Dedifferentiated amniotic fluid mesenchymal stem cell (primary cell): ENCODE measurements around the gene RAB13.
A peak's percentile ranks its signal among the peaks of the same experiment; 100 is the strongest.

Experiments
- DNase-seq: peaks from one replicate; pipeline ENCODE4 v3.0.0-alpha.2; 2016; ENCODE audit errors: extremely low spot score

RAB13 gene

GRCh38 chr1:153956997-153957715 lies 29.0 kb downstream of the RAB13 start:
- no peak for DNase-seq

DNA sequence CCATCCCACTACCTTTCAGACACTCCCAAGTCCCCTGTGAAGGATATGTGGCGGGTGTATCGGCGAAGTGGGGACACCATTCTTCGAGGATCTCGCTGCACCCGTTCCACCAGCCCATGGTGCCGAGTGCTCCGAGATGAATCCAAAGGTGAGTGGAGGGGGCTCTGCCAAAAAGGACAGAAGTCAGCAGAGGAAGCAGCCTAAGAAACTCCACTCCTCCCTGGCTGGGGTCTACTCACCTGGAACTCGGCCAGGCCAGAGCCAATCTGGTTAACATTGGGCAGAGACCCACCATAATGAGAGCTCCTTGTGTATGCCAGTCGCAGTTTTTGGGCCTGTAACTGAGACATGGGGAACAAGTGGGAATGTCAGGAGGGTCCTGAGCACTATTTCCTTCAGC lies 31.3 kb downstream of the RAB13 start:
- DNase-seq: no peak

DNA sequence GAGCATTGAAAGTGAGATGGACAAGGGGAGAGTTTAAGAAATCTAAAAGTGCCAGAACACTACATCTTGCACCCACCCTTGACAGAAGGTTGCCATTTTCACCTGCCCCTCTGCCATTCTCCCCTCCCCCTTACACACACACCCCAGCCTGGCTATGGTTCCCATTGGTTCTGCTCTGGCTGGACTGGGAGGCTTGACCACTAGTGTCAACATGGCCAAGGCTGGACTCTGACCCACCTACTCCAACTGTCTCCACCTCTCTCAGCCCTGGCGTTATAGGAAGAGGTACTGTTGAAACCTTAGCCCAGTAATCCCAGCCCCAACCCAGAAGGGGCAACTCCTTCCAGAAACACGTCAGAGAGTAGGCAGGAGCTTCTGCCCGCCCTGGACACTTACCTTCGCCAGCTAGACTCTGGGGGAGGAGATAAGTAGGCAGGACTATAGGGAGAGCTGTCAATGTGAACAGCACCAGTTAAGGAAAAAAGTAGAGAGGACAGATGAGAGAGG lies 32.2 kb downstream of the RAB13 start:
- no peak for DNase-seq

DNA sequence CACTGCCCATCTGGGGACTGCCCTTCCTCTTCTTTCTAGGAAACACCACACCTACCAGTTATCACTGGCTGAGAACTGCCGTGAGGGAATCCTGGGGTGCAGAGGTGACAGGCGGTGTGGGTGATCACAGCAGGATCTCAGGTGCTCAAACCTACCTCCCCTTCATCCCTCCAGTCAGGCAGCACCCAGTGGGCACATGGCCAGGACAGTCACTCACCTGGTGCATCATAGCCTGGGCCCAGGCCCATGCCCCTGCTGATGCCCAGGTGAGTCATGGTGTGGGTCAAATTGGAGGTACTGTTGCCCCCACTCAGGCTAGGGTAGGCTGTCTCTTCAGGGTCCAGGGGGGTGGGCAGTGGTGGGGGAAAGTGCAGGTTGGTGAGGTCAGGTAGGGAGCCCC lies 34.3 kb downstream of the RAB13 start:
- no peak for DNase-seq

GRCh38 chr1:153951183-153951582 lies 35.0 kb downstream of the RAB13 start:
- no peak for DNase-seq

GRCh38 chr1:153946622-153947241 lies 39.4 kb downstream of the RAB13 start, which contains the start of gene DENND4B:
Gene DENND4B, minus strand, starts transcription at chr1:153946718. Its CDS starts 2,344 bp downstream, at chr1:153944374.
- peak; percentile 64 for DNase-seq

DNA sequence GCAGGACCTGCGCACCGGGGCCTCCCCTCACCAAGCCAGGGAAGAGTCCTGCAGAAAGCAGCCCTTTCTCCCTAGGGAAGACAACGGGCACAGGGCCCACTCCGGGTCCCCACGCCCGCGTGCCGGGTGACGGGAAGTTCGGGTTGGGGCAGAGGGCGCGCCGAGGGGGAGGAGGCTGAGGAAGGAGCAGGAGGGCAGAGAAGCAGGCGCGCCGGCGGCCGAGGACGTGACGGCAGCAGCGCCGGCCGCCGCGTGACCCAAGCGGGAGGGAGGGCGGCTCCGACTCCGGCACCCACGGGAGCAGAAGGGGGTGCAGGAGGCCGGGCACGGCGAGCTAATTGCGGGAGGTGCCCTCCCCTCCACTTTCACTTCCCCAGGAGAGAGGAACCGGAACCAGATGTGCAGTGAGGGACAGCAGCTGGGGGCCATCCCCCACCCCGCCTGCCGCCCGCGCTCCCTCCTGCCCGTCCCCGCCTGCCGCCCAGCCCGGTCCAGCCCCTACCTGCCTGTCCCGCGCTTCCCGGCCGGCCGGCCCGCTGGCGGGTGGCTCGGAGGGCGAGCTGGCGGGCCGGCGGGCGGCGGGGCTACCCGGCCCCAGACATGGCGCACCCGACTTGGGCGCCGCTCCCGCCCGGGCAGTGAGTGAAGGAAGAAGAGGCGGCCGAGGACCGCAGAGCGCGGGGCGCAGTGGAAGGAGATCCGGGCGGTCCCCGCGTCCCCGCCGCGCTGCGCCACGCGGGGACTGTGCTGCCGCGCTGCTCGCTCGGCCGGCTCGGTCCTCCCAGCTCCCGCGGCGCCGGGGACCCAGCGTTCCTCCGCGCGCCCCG lies 40.1 kb downstream of the RAB13 start:
- no peak for DNase-seq

DNA sequence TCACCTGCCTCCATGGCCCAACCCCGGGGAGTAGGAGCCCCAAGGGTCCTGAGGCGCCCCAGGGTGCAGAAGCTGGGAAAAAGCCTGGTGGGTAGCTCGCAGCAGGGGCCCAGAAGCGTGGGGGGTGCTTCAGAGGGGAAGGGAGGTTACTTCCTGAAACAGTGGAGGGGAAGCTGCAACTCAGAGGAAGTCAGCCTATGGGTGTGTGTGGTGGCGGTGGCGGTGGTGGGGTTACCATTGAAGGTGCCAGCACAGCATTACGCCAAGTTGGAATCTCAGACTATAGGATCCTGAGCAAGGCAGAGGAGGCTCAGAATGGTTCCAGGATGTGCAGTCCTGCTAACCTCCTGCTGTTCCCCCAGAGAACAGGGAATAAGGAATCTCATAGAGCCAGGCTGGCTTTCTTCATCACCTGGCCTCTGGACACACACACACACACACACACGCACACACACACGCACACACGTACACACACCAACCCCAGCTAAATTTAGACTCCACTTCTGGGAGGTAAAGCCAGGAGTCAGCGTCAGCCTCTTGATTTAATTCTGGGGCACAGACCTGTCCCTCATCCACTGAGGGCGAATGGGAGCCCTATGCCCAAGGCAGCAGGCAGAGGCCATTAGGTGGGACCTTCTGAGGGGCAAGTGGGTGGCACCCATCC lies 40.9 kb downstream of the RAB13 start:
- DNase-seq: no peak

DNA sequence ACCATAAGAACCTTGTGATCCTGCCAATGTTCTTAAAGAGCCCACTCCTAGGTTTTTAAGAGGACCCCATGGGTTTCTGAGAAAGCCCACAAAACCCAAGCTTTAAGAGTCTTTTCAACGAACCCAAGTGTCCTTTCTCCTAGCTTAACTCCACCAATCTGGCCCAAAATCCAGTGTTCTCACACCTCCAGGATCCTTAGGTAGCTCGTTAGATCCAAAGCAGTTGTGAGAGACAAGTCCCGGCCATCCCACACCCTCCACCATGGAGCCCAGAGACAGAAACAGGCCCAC lies 41.4 kb downstream of the RAB13 start:
- DNase-seq: no peak

DNA sequence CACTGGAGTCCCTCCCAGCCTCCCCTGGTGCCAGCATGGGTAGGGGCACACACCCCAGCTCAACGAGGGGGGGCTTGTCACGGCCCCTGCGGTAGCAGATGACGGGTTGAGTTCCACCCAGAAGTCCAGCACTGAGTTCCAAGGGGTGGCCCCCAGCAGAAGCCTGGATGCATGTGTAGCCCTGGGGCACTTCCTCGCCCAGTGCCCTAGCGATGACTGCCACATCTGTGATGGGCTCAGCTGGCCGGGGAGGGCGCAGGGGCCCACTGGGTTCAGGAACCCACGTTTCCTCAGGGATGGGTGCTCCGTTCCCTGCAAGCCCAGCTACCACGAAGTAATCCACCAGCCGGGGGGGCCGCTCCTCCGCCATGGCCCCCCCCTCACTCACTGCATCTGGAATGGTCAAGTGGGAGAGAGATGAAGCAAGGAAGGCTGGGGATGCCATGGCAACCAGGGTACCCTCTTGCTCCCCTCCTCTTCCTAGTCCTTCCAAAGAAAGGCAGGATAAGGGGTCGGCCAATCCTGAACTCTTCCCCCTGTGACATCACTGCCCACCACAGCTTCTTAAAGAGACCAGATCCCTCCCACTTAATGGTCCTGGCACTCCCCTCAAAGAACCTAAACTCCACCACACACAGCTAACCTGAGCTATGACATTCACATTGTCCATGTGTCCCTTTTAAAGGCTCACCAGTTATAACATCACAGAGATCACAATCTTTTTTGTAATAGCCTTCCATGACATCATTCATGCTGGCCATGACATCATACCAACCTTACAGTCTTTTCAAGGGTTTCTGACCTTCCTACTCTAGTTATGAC lies 41.9 kb downstream of the RAB13 start:
- no peak for DNase-seq

DNA sequence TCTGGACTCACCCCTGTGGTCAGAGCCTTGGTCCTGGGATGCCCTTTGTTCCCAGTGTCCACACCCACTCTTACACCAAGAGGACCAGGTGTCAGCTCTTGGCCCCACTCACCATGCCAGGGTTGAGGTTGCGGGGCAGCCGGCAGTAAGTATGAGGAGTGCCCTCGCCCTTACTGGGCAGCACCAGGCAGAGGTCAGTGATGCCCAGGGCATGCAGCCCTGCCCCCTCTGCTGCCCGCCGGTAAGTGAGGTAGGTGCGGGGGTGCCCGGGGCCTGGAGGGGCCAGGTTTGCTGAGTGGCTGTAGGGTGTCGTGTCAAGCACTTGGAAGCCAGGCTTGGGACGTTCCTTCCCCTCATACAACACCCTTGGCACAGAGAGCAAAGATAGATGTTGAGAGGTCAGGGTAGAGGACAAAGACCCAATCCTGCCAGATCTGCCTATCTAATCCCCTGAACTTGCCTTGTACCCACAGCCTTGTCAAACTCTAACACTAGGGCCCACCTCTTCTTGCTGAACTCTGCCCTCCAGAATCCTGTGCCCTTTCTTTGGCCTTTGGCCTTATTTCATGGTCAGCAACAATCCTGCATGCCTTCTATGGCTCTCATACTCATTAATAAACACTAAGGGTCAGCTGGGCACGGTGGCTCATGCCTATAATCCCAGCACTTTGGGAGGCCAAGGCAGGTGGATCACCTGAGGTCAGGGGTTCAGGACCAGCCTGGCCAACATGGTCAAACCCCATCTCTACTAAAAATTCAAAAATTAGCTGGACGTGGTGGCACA lies 43.2 kb downstream of the RAB13 start:
- no peak for DNase-seq

DNA sequence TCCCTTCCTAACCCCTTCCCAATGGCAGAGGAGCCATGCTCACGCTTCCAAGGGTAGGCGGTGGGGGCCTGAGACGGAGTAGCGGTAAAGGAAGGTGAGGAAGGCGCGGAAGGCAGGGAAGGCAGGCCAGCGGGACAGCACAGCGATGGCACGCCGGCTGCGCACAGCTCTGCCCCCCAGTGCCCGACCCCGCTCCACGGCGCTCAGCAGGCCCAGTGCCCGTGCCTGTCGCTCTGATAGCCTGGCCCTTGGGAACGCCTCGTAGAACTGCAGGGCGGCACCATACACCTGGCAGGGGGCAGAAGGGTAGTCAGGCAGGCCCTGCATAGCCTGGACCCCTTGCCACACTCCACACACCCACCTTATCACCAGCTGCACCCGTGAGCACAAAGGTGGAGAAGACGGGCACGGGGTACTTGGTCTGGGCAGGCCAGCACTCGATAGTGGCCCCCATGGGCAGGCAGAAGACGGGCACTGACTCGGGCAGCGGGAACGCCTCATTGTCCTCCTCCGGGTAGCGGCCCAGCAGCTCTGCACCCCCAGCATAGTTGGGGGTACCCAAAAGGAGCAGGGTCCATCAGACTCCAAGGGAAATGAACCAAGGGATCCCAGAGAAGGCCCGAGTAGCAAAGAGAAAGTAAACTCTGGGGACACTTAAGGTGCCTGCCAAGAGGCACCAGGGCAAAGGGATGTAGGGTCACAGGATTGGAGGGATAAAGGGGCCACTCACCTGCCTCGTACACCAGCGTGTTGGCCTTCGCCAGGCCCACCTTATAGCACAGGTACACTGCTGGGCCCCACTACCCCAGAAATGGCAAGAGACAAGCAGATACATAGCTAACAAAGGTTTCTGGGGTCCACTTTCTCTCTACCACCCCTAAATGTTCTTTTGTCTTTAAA lies 44.1 kb downstream of the RAB13 start:
- peak; percentile 10 for DNase-seq

DNA sequence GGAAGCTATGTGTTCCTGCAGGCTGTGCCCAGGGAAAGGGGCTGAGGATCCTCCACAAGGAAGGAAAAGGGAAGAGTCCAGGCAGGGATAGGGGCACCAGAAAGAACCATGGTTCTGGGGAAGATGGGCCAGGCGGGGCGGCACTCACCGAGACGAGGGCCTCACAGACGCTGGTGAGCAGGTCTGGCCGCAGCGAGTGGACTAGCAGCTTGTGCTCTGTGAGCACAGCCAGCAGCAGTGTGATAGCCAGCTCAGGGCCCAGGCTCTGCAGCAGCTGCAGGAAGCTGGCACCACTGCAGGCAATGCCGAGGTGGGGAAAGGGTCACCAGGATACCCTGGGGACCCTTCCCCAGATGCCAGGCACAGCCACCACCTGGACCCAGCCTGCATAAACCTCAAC lies 45.4 kb downstream of the RAB13 start:
- DNase-seq: no peak

DNA sequence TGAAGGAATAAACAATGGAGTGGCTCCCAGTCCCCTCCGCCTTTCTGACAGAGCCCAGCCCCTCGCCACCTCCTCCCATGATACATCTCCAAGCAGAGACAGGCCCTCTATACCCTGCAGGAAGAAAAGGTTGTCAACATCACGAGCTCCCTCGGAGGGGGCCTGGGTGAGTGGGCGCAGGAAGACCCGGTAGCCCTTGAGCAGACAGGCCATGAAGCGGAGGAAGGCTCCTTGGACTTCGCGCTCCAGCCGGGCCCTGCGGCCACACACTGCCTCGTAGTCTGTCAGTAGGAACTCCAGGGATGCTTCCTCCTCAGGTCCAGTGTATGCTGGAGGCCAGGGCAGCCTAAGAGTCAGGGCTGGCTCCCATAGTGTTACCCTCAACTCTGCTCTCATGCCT lies 46.7 kb downstream of the RAB13 start:
- DNase-seq: no peak

DNA sequence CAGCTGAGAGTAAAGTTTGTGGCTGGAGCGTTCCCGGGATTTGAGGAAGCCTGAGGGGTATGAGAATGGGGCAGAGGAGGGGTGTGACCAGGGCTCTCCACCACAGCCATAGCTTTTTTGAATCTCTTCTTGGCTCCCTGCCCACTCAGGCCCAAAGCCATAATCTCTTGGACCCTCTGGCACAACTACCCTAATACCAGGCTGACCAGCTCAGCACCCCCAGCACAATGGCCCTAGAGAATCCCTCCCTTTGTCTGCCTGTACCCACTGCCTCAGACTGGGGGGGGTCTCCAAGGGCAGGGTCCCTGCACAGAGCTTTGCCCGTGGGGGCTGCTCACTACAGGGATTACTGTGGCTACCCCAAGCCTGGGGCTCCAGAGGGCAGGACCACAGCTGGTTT lies 47.1 kb downstream of the RAB13 start:
- no peak for DNase-seq

DNA sequence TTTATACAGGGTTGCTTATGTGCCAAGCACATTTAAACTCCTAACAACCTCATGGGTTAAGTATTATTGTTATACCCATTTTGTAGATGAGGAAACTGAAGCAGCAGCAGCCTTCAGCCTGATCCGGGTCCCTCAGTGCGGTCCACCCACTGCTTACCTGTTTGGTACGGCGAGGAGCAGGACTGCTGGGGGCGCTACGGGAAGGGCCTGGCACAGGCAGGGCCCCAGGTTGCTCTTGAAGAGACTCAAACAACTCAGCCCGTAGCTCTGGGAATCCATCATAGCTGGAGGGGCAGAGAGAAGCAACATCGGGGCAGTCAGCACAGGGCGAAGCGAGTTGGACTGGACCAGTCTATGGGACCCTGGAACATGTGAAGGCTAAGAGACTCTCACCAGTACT lies 48.8 kb downstream of the RAB13 start:
- no peak for DNase-seq

GRCh38 chr1:153936011-153936802 lies 49.9 kb downstream of the RAB13 start:
- DNase-seq: no peak

DNA sequence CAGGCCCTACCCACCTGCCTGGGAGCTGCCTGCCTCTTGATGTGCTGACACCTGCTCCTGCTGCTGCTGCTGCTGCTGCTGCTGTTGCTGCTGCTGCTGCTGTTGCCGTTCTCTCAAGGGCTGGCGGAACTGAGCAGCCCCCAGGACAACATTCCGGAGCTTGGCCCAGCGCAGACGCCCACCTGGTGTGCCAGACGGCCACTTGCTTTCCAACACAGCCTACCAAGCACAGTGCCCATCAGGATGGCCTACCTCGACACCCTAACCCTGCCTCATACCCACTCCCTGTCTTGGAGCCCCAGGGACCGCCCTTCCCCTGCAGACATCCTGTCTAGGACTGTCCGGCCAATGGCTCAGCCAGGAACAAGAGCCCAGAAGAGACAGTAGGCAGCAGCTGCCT lies 51.4 kb downstream of the RAB13 start:
- no peak for DNase-seq

DNA sequence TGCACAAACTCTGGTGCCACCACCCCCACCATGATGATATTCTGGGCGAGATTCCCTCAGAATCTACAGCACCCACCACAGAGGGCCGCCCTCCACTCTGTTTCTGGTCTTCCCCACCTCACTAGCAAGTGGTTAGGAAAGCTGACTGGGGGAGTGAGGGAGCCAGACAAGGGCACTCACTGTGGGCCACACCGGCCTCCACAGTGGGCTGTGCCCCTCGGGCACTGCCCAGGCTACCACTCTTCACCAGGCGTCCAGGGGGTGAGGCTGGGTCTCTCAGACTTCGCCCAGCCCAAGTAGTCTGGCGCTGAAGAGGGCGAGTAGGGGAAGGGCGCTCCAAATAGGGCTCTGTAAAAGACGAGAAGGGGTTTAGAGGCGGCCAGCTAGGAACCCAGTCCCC lies 52.2 kb downstream of the RAB13 start:
- DNase-seq: no peak
